T-cell (primary cell): ENCODE data around the gene ZNF778. TPM values are rescaled to one million over a fixed set of nuclear protein-coding genes. Genes with fewer than 3 reads are reported as not detected.

ENCODE experiments used
- ATAC-seq, 4 experiments: fragments of 200-7000 bp in 3 of 4; fragments of 150-1000 bp in 1 of 4; cut with Tn5 transposase; replicated peaks in 1 of 4; 1 replicate in 3 of 4; 2 replicates in 1 of 4; pipeline ENCODE4 v1.10.0; 2021; ENCODE audit warnings: moderate library complexity in 3 of 4, mild to moderate bottlenecking in 2 of 4, moderate number of reproducible peaks in 1 of 4
- CTCF ChIA-PET, 2 donors: fragments of 300-600 bp; sonication (Branson Sonifier 250); formaldehyde crosslinking; loops; one replicate each; lab custom pipeline; 2022; ENCODE audit warnings: antibody characterized with exemption in 2 of 2; lab: Charles Lee
- POLR2A ChIA-PET, 2 donors: fragments of 300-600 bp; sonication (Branson Sonifier 250); formaldehyde crosslinking; loops; one replicate each; lab custom pipeline; 2022; ENCODE audit warnings: antibody characterized with exemption in 2 of 2; lab: Charles Lee
- DNase-seq, 35 experiments: peaks; one replicate each; pipeline versions ENCODE4 v3.0.0 to v3.0.0-alpha.2; 2013 to 2023
- H3K27ac ChIP-seq: one replicate; pipeline ENCODE4 v1.5.1; 2013; ENCODE audit warnings: low read length
- H3K27me3 ChIP-seq, 2 experiments: replicated peaks in 1 of 2; 1 replicate in 1 of 2; 2 replicates in 1 of 2; pipeline versions ENCODE4 v1.6.1 to v1.7.0; 2013; ENCODE audit warnings: low read length in 1 of 2, mixed read lengths in 1 of 2; ENCODE audit not compliant: control insufficient read depth in 2 of 2, insufficient read depth in 2 of 2; ENCODE audit errors: extremely low read depth in 1 of 2
- H3K36me3 ChIP-seq, 2 donors: 1 replicate in 1 of 2; 2 replicates in 1 of 2; pipeline versions ENCODE4 v1.6.1 to v1.7.0; 2013; ENCODE audit warnings: low read length in 1 of 2; ENCODE audit not compliant: control insufficient read depth in 2 of 2, insufficient read depth in 1 of 2; ENCODE audit errors: extremely low read depth in 1 of 2
- H3K4me1 ChIP-seq, 2 experiments: 1 replicate in 1 of 2; 2 replicates in 1 of 2; pipeline versions ENCODE4 v1.6.1 to v1.7.0; 2013; ENCODE audit warnings: low read length in 2 of 2, mixed read lengths in 1 of 2; ENCODE audit not compliant: insufficient read depth in 2 of 2, control insufficient read depth in 1 of 2; ENCODE audit errors: extremely low read depth in 1 of 2
- H3K4me3 ChIP-seq, 2 donors: 1 replicate in 1 of 2; 2 replicates in 1 of 2; pipeline versions ENCODE4 v1.5.1 to v1.7.0; 2013; ENCODE audit warnings: mild to moderate bottlenecking in 2 of 2, low read length in 1 of 2, moderate library complexity in 1 of 2; ENCODE audit not compliant: control insufficient read depth in 1 of 2; ENCODE audit errors: extremely low read depth in 1 of 2
- H3K9me3 ChIP-seq: 2 replicates; pipeline ENCODE4 v1.7.0; 2013
- H3K27ac Mint-ChIP-seq, 2 donors: one replicate each; pipeline ENCODE4 v1.8.0; 2020 to 2021; ENCODE audit warnings: mild to moderate bottlenecking in 2 of 2, mixed read lengths in 2 of 2
- H3K27me3 Mint-ChIP-seq, 2 donors: one replicate each; pipeline ENCODE4 v1.8.0; 2021 to 2022; ENCODE audit warnings: mixed read lengths in 2 of 2
- H3K36me3 Mint-ChIP-seq: one replicate; pipeline ENCODE4 v1.8.0; 2021; ENCODE audit warnings: mixed read lengths
- H3K4me1 Mint-ChIP-seq, 3 donors: one replicate each; pipeline ENCODE4 v1.8.0; 2020 to 2022; ENCODE audit warnings: mixed read lengths in 3 of 3, mild to moderate bottlenecking in 1 of 3
- H3K4me3 Mint-ChIP-seq, 3 donors: one replicate each; pipeline ENCODE4 v1.8.0; 2020 to 2022; ENCODE audit warnings: mild to moderate bottlenecking in 3 of 3, mixed read lengths in 3 of 3, moderate library complexity in 3 of 3
- H3K9me3 Mint-ChIP-seq, 3 donors: one replicate each; pipeline ENCODE4 v1.8.0; 2020 to 2022; ENCODE audit warnings: mixed read lengths in 3 of 3
- WGBS: methylation state at CpG from one replicate; pipeline ENCODE4 v1.1.5; 2013; ENCODE audit warnings: missing lambda C conversion rate; ENCODE audit not compliant: insufficient coverage; 5-methylcytosine and 5-hydroxymethylcytosine counted together
- total RNA-seq, 35 experiments: library from RNA in 6 of 35; stranded (reverse) in 6 of 35; fragments of 120-200 nt in 1 of 35; gene quantifications; one replicate each; pipeline versions ENCODE4 v1.2.1 to v1.2.4 and lab custom pipeline; 2013 to 2026

Gene ZNF778
- total RNA-seq, 5 donors from 2014 or later (not counting 1 experiment from before 2014, with no cell fraction given) = 6.0 to 16.3 (median 13.6) TPM

DNA sequence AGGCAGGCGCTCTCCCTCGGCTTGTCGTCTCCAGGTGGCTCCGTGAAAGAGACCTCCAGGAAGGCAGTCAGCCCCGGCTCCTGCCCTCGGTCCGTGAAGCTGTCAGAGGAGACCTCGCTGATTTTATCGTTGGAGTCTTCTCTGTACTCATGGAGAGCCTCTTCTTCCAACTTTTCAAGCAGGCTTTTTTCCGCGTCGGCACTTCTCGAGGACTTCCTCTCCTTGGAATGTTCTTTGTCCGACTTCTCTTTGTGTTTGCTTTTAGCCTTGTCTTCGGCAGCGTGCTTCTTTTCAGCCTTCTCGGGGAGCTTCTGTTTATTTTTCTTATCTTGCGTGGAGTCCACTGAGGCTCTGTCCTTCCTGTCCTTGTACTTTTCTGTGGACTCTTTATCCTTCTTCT lies 65.0 kb downstream of the ZNF778 start:
- Mint-ChIP-seq H3K27ac (no peak overlapping the region), H3K27me3 (no peaks in the 10 kb centered on the region), H3K4me1 (no peaks in the 10 kb centered on the region), H3K9me3 (no peaks in the 10 kb centered on the region), H3K4me3 (no peak overlapping the region), H3K36me3 (peaks cover 9% of the 10 kb centered on the region)
- no peak overlapping the region for H3K4me3 ChIP-seq
- peaks cover 36 to 77% of the 10 kb centered on the region in 2 donors for H3K36me3 ChIP-seq
- H3K9me3 ChIP-seq = no peaks in the 10 kb centered on the region
- no peaks in the 10 kb centered on the region for H3K4me1 ChIP-seq
- H3K27me3 ChIP-seq = no peaks in the 10 kb centered on the region
- H3K27ac ChIP-seq = no peak overlapping the region
- POLR2A ChIA-PET = interaction anchor here in 1 of 2 donors (0.6 kb wide), 1 partner anchor 23 kb away, joined by 3 read pairs; no protein-coding TSS in a partner anchor
- CTCF ChIA-PET = no interaction called here
- DNase-seq (no peak), ATAC-seq (no peak)
- 99% methylated on average over 18 of the region's 18 CpGs for WGBS

GRCh38 chr16:89283449-89283848 lies 65.9 kb downstream of the ZNF778 start:
- Histone ChIP-seq H3K27ac (no peak overlapping the region), H3K9me3 (no peaks in the 10 kb centered on the region), H3K36me3 (peaks cover 42 to 79% of the 10 kb centered on the region in 2 donors), H3K27me3 (no peaks in the 10 kb centered on the region), H3K4me1 (no peaks in the 10 kb centered on the region), H3K4me3 (no peak overlapping the region)
- no peaks in the 10 kb centered on the region for H3K9me3 Mint-ChIP-seq
- ATAC-seq (no peak), DNase-seq (no peak)
- POLR2A ChIA-PET = interaction anchor here in 1 of 2 donors (0.6 kb wide), 1 partner anchor 646 kb away, joined by 3 read pairs; no protein-coding TSS in a partner anchor
- CTCF ChIA-PET = no interaction called here
- 96% methylated on average over 20 of the region's 20 CpGs for WGBS
- no peaks in the 10 kb centered on the region for H3K4me1 Mint-ChIP-seq
- peaks cover 12% of the 10 kb centered on the region for H3K36me3 Mint-ChIP-seq
- H3K27me3 Mint-ChIP-seq = no peaks in the 10 kb centered on the region
- H3K4me3 Mint-ChIP-seq = no peak overlapping the region
- no peak overlapping the region for H3K27ac Mint-ChIP-seq

- Histone ChIP-seq H3K27me3 (no peaks in the 10 kb centered on the region), H3K36me3 (peaks cover 39 to 86% of the 10 kb centered on the region in 2 donors), H3K4me3 (no peak overlapping the region), H3K27ac (no peak overlapping the region), H3K4me1 (peaks cover 0 to 6% of the 10 kb centered on the region in 2 experiments), H3K9me3 (no peaks in the 10 kb centered on the region)
- Mint-ChIP-seq H3K4me1 (peaks cover 4 to 5% (median 5%) of the 10 kb centered on the region in 3 donors), H3K36me3 (peaks cover 18% of the 10 kb centered on the region), H3K4me3 (no peak overlapping the region), H3K27ac (no peak overlapping the region), H3K27me3 (no peaks in the 10 kb centered on the region), H3K9me3 (no peaks in the 10 kb centered on the region)
- CTCF ChIA-PET = interaction anchor here in 1 of 2 donors (0.9 kb wide), 1 partner anchor 28 kb away, joined by 4 read pairs; no protein-coding TSS in a partner anchor
- POLR2A ChIA-PET = no interaction called here
- no peak for DNase-seq
- whole genome bisulfite sequencing = 95% methylated on average over 13 of the region's 17 CpGs
- ATAC-seq = no peak
Observed at GRCh38 chr16:89285381-89285780, 67.9 kb downstream of the ZNF778 start.

- peaks cover 18% of the 10 kb centered on the region for H3K36me3 Mint-ChIP-seq
- no peaks in the 10 kb centered on the region for H3K27me3 ChIP-seq
- POLR2A ChIA-PET = no interaction called here
- H3K4me1 ChIP-seq = peaks cover 0 to 6% of the 10 kb centered on the region in 2 experiments
- no peaks in the 10 kb centered on the region for H3K9me3 Mint-ChIP-seq
- H3K9me3 ChIP-seq = no peaks in the 10 kb centered on the region
- CTCF ChIA-PET = interaction anchor here in 1 of 2 donors (0.9 kb wide), 1 partner anchor 28 kb away, joined by 4 read pairs; no protein-coding TSS in a partner anchor
- H3K4me3 Mint-ChIP-seq = no peak overlapping the region
- WGBS = 91% methylated on average over 17 of the region's 25 CpGs
- no peak overlapping the region for H3K27ac Mint-ChIP-seq
- peaks cover 4 to 8% (median 5%) of the 10 kb centered on the region in 3 donors for H3K4me1 Mint-ChIP-seq
- H3K4me3 ChIP-seq = no peak overlapping the region
- H3K27ac ChIP-seq = no peak overlapping the region
- H3K36me3 ChIP-seq = peaks cover 36 to 89% of the 10 kb centered on the region in 2 donors
- no peaks in the 10 kb centered on the region for H3K27me3 Mint-ChIP-seq
- no peak for ATAC-seq
- no peak for DNase-seq
Observed at GRCh38 chr16:89286096-89286495, 68.6 kb downstream of the ZNF778 start.

Other genes starting within 250 kb of the ZNF778 start
- 1 to 10 TPM; 2.0 to 4.0 (median 2.1) TPM for gene CBFA2T3, start 240.5 kb upstream of the ZNF778 start, total RNA-seq
- 100 to 1,000 TPM in 1 of 5 donors, 10 to 100 TPM in 4; 70.5 to 102 (median 79.9) TPM for gene ACSF3, start 123.9 kb upstream of the ZNF778 start, total RNA-seq
- gene CDH15, start 46.0 kb upstream of the ZNF778 start, total RNA-seq = under 1 TPM in 1 of 5 donors, not detected in 4; 0.19 TPM
- gene SLC22A31, start 17.2 kb upstream of the ZNF778 start, total RNA-seq = 1 to 10 TPM in 3 of 5 donors, under 1 TPM in 2; 0.49 to 2.7 (median 1.3) TPM